Measurements from ENCODE around the gene ELMOD1.

Gene ELMOD1

GRCh38 chr11:107594736-107595135 is 3.8 kb downstream of the ELMOD1 start:
- no peak for DNase-seq (ENCODE audit: low read depth)
- H3K4me3 ChIP-seq (ENCODE audit: low read depth, low read length): no peak overlapping the region
- no peak for TF ChIP-seq CTCF (conservative IDR thresholded peaks at IDR 0.05; ENCODE audit: low read depth, low read length)

GRCh38 chr11:107598225-107599139 is 7.5 kb downstream of the ELMOD1 start:
- no peak overlapping the region for H3K4me3 ChIP-seq (ENCODE audit: low read depth, low read length)
- DNase-seq (ENCODE audit: low read depth): peak; percentile 18
- peak; percentile 56 for TF ChIP-seq CTCF (conservative IDR thresholded peaks at IDR 0.05; ENCODE audit: low read depth, low read length)

GRCh38 chr11:107605061-107606006 is 14.4 kb downstream of the ELMOD1 start:
- DNase-seq (ENCODE audit: low read depth): no peak
- TF ChIP-seq CTCF (conservative IDR thresholded peaks at IDR 0.05; ENCODE audit: low read depth, low read length): peak; percentile 13

GRCh38 chr11:107606141-107606540 is 15.2 kb downstream of the ELMOD1 start:
- no peak for DNase-seq (ENCODE audit: low read depth)
- peak; percentile 14 for TF ChIP-seq CTCF (conservative IDR thresholded peaks at IDR 0.05; ENCODE audit: low read depth, low read length)
- H3K4me3 ChIP-seq (ENCODE audit: low read depth, low read length): no peak overlapping the region

More at GRCh38 chr11:107605061-107606006, 14.4 kb downstream of the ELMOD1 start:
- no peak overlapping the region for H3K4me3 ChIP-seq (ENCODE audit: low read depth, low read length)

GRCh38 chr11:107608809-107609208 is 17.9 kb downstream of the ELMOD1 start:
- TF ChIP-seq CTCF (conservative IDR thresholded peaks at IDR 0.05; ENCODE audit: low read depth, low read length): no peak
- H3K4me3 ChIP-seq (ENCODE audit: low read depth, low read length): no peak overlapping the region
- DNase-seq (ENCODE audit: low read depth): no peak

GRCh38 chr11:107609400-107610218 is 18.7 kb downstream of the ELMOD1 start:
- DNase-seq (ENCODE audit: low read depth): no peak
- TF ChIP-seq CTCF (conservative IDR thresholded peaks at IDR 0.05; ENCODE audit: low read depth, low read length): no peak
- no peak overlapping the region for H3K4me3 ChIP-seq (ENCODE audit: low read depth, low read length)

All from choroid plexus epithelial cell (primary cell).